ENCODE measurements around the gene KLK11. TPM values are rescaled to one million over a fixed set of nuclear protein-coding genes. Genes with fewer than 3 reads are reported as not detected.

The KLK11 gene
- total RNA-seq, 1 experiment from 2014 or later: not detected

- no peak for DNase-seq (ENCODE audit: extremely low read depth, low read depth)
Observed at GRCh38 chr19:51030631-51031030, 4.2 kb upstream of the KLK11 start.

GRCh38 chr19:51029718-51030117 is 3.3 kb upstream of the KLK11 start:
- no peak for DNase-seq (ENCODE audit: extremely low read depth, low read depth)

GRCh38 chr19:51027873-51028272 is 1.5 kb upstream of the KLK11 start:
- no peak for DNase-seq (ENCODE audit: extremely low read depth, low read depth)

GRCh38 chr19:51027126-51027806 is 850 bp upstream of the KLK11 start:
- no peak for DNase-seq (ENCODE audit: extremely low read depth, low read depth)

- DNase-seq (ENCODE audit: extremely low read depth, low read depth): no peak
Observed at GRCh38 chr19:51025809-51026553, 435 bp downstream of the KLK11 start.

GRCh38 chr19:51025401-51025800 is 1.0 kb downstream of the KLK11 start:
- DNase-seq (ENCODE audit: extremely low read depth, low read depth): no peak

- no peak for DNase-seq (ENCODE audit: extremely low read depth, low read depth)
Observed at GRCh38 chr19:51024924-51025323, 1.5 kb downstream of the KLK11 start.

GRCh38 chr19:51023946-51024345 is 2.5 kb downstream of the KLK11 start:
- no peak for DNase-seq (ENCODE audit: extremely low read depth, low read depth)

GRCh38 chr19:51022526-51022925 is 3.9 kb downstream of the KLK11 start:
- no peak for DNase-seq (ENCODE audit: extremely low read depth, low read depth)

GRCh38 chr19:51020988-51021651 is 5.3 kb downstream of the KLK11 start:
- DNase-seq (ENCODE audit: extremely low read depth, low read depth): peak; percentile 31

- no peak for DNase-seq (ENCODE audit: extremely low read depth, low read depth)
Observed at GRCh38 chr19:51019544-51019925, 6.9 kb downstream of the KLK11 start, which contains the start of gene KLK10. TSS of gene KLK10 (minus strand) at chr19:51019709. CDS start at chr19:51019130, 579 bp downstream.

- DNase-seq (ENCODE audit: extremely low read depth, low read depth): no peak
Observed at GRCh38 chr19:51018745-51019543, 7.5 kb downstream of the KLK11 start.

- DNase-seq (ENCODE audit: extremely low read depth, low read depth): peak; percentile 46
Observed at GRCh38 chr19:51016798-51017683, 9.4 kb downstream of the KLK11 start.

GRCh38 chr19:51015691-51016267 is 10.6 kb downstream of the KLK11 start:
- no peak for DNase-seq (ENCODE audit: extremely low read depth, low read depth)

- DNase-seq (ENCODE audit: extremely low read depth, low read depth): no peak
Observed at GRCh38 chr19:51014242-51014641, 12.2 kb downstream of the KLK11 start.

- DNase-seq (ENCODE audit: extremely low read depth, low read depth): no peak
Observed at GRCh38 chr19:51012661-51013190, 13.7 kb downstream of the KLK11 start.

- no peak for DNase-seq (ENCODE audit: extremely low read depth, low read depth)
Observed at GRCh38 chr19:51010066-51010795, 16.2 kb downstream of the KLK11 start.

GRCh38 chr19:51009061-51009891 is 17.1 kb downstream of the KLK11 start:
- DNase-seq (ENCODE audit: extremely low read depth, low read depth): no peak

Measured in NCI-H460 (cell line).